ENCODE measurements around the gene LRRC43. TPM values are rescaled to one million over a fixed set of nuclear protein-coding genes. Genes with fewer than 3 reads are reported as not detected.

LRRC43 gene
- total and polyA plus RNA-seq, 4 donors = 0.03 to 0.67 (median 0.13) TPM; not detected in 1

GRCh38 chr12:122161682-122162081 is 21.2 kb upstream of the LRRC43 start:
- Histone ChIP-seq H3K4me3 (ENCODE audit: low read depth in 1 of 3, low read length in 3 of 3) (no peak overlapping the region), H3K27ac (ENCODE audit: low read depth in 1 of 2, low read length in 2 of 2) (no peak overlapping the region), H3K9ac (ENCODE audit: low read depth in 1 of 2, low read length in 2 of 2) (no peak overlapping the region), H3K4me1 (ENCODE audit: control insufficient read depth in 4 of 4, insufficient read depth in 4 of 4, low read length in 3 of 4) (no peaks in the 10 kb centered on the region), H3K27me3 (ENCODE audit: control insufficient read depth in 4 of 4, insufficient read depth in 4 of 4, low read length in 3 of 4) (no peaks in the 10 kb centered on the region), H3K36me3 (ENCODE audit: control insufficient read depth in 4 of 4, insufficient read depth in 3 of 4, low read depth in 1 of 4, low read length in 3 of 4) (no peaks in the 10 kb centered on the region), H3K9me3 (ENCODE audit: control insufficient read depth in 4 of 4, low read length in 3 of 4) (no peaks in the 10 kb centered on the region)
- TF ChIP-seq HNF4A (conservative IDR thresholded peaks at IDR 0.05) = no peak
- no peak for TF ChIP-seq FOXA1 (IDR thresholded peaks at IDR 0.05)
- TF ChIP-seq, protein P1, sequence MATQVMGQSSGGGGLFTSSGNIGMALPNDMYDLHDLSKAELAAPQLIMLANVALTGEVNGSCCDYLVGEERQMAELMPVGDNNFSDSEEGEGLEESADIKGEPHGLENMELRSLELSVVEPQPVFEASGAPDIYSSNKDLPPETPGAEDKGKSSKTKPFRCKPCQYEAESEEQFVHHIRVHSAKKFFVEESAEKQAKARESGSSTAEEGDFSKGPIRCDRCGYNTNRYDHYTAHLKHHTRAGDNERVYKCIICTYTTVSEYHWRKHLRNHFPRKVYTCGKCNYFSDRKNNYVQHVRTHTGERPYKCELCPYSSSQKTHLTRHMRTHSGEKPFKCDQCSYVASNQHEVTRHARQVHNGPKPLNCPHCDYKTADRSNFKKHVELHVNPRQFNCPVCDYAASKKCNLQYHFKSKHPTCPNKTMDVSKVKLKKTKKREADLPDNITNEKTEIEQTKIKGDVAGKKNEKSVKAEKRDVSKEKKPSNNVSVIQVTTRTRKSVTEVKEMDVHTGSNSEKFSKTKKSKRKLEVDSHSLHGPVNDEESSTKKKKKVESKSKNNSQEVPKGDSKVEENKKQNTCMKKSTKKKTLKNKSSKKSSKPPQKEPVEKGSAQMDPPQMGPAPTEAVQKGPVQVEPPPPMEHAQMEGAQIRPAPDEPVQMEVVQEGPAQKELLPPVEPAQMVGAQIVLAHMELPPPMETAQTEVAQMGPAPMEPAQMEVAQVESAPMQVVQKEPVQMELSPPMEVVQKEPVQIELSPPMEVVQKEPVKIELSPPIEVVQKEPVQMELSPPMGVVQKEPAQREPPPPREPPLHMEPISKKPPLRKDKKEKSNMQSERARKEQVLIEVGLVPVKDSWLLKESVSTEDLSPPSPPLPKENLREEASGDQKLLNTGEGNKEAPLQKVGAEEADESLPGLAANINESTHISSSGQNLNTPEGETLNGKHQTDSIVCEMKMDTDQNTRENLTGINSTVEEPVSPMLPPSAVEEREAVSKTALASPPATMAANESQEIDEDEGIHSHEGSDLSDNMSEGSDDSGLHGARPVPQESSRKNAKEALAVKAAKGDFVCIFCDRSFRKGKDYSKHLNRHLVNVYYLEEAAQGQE (IDR thresholded peaks at IDR 0.05) = no peak
- 79% methylated on average over 8 of the region's 8 CpGs for WGBS
- no peak for DNase-seq (ENCODE audit: low spot score)

GRCh38 chr12:122162976-122163375 is 19.9 kb upstream of the LRRC43 start:
- Histone ChIP-seq H3K4me3 (ENCODE audit: low read depth in 1 of 3, low read length in 3 of 3) (no peak overlapping the region), H3K27ac (ENCODE audit: low read depth in 1 of 2, low read length in 2 of 2) (no peak overlapping the region), H3K9me3 (ENCODE audit: control insufficient read depth in 4 of 4, low read length in 3 of 4) (no peaks in the 10 kb centered on the region), H3K36me3 (ENCODE audit: control insufficient read depth in 4 of 4, insufficient read depth in 3 of 4, low read depth in 1 of 4, low read length in 3 of 4) (no peaks in the 10 kb centered on the region), H3K9ac (ENCODE audit: low read depth in 1 of 2, low read length in 2 of 2) (no peak overlapping the region), H3K27me3 (ENCODE audit: control insufficient read depth in 4 of 4, insufficient read depth in 4 of 4, low read length in 3 of 4) (no peaks in the 10 kb centered on the region), H3K4me1 (ENCODE audit: control insufficient read depth in 4 of 4, insufficient read depth in 4 of 4, low read length in 3 of 4) (peaks cover 0 to 6% (median 0%) of the 10 kb centered on the region in 4 donors)
- 85% methylated on average over 3 of the region's 3 CpGs for WGBS
- no peak for DNase-seq (ENCODE audit: low spot score)
- TF ChIP-seq ZBTB33 (IDR thresholded peaks at IDR 0.05) (no peak), NR2F2 (IDR thresholded peaks at IDR 0.05) (no peak), CTCF (IDR thresholded peaks at IDR 0.05; ENCODE audit: low read depth, low read length, missing input control) (no peak), FOXA1 (IDR thresholded peaks at IDR 0.05) (no peak), ATF3 (IDR thresholded peaks at IDR 0.05) (no peak), TAF1 (conservative IDR thresholded peaks at IDR 0.05) (no peak), SP1 (IDR thresholded peaks at IDR 0.05) (no peak), HNF4A (conservative IDR thresholded peaks at IDR 0.05) (no peak), MAX (IDR thresholded peaks at IDR 0.05) (no peak), EGR1 (IDR thresholded peaks at IDR 0.05; ENCODE audit: low read depth in 2 of 2) (no peak), GABPA (IDR thresholded peaks at IDR 0.05 in 1 of 2, conservative IDR thresholded peaks at IDR 0.05 in 1 of 2) (no peak)
